GM12878 (cell line): ENCODE data around the gene WDR11.

ENCODE experiments used
- ESRRA ChIP-seq: IDR thresholded peaks from 2 replicates; pipeline ENCODE4 v1.6.1; 2012; ENCODE audit warnings: mild to moderate bottlenecking, low read length, improper control_type of control experiment
- GABPA ChIP-seq: IDR thresholded peaks from 2 replicates; pipeline ENCODE4 v1.6.1; 2014; ENCODE audit warnings: antibody characterized with exemption, low read depth, mild to moderate bottlenecking, inconsistent platforms
- MTA2 ChIP-seq: fragments of 450-650 bp; IDR thresholded peaks from 2 replicates; pipeline ENCODE4 v1.6.1; 2016; ENCODE audit warnings: low read depth, mild to moderate bottlenecking, moderate library complexity
- MYC ChIP-seq: IDR thresholded peaks from 2 replicates; pipeline ENCODE4 v1.6.1; 2011; ENCODE audit warnings: mild to moderate bottlenecking, low read length, moderate library complexity, inconsistent platforms; ENCODE audit not compliant: insufficient read depth, insufficient replicate concordance, insufficient read length, severe bottlenecking
- PML ChIP-seq: IDR thresholded peaks from 2 replicates; pipeline ENCODE4 v1.6.1; 2012; ENCODE audit warnings: low read length, inconsistent platforms
- POLR2A ChIP-seq: IDR thresholded peaks from 2 replicates; pipeline ENCODE4 v1.6.1; 2011; ENCODE audit warnings: low read depth, mild to moderate bottlenecking, low read length
- RFX5 ChIP-seq: IDR thresholded peaks from 2 replicates; pipeline ENCODE4 v1.6.1; 2011; ENCODE audit warnings: low read depth, low read length, improper control_type of control experiment
- YBX1 ChIP-seq: fragments of 450-650 bp; IDR thresholded peaks from 2 replicates; pipeline ENCODE4 v1.6.1; 2016; ENCODE audit warnings: antibody characterized with exemption
- YY1 ChIP-seq: IDR thresholded peaks from 2 replicates; pipeline ENCODE4 v1.6.1; 2011; ENCODE audit warnings: low read depth, mild to moderate bottlenecking, low read length
- ZNF24 ChIP-seq: fragments of 450-650 bp; IDR thresholded peaks from 2 replicates; pipeline ENCODE4 v1.6.1; 2017; ENCODE audit warnings: antibody characterized with exemption, mild to moderate bottlenecking
- TF ChIP-seq, protein P1 (sequence below), 3 experiments: IDR thresholded peaks in 2 of 3; conservative IDR thresholded peaks in 1 of 3; 2 replicates each; pipeline ENCODE4 v1.5.1; 2011; ENCODE audit warnings: low read depth in 3 of 3, low read length in 3 of 3, mild to moderate bottlenecking in 3 of 3, control low read depth in 2 of 3, moderate library complexity in 2 of 3, inconsistent platforms in 1 of 3, mixed read lengths in 1 of 3; ENCODE audit not compliant: control insufficient read depth in 2 of 3, insufficient read depth in 1 of 3; ENCODE audit errors: extremely low read depth in 1 of 3
- TF ChIP-seq, protein P2 (sequence below): IDR thresholded peaks from 2 replicates; pipeline ENCODE4 v1.6.1; 2011; ENCODE audit warnings: low read depth, mild to moderate bottlenecking, low read length, moderate library complexity, borderline replicate concordance; ENCODE audit errors: extremely low read depth

DNA sequence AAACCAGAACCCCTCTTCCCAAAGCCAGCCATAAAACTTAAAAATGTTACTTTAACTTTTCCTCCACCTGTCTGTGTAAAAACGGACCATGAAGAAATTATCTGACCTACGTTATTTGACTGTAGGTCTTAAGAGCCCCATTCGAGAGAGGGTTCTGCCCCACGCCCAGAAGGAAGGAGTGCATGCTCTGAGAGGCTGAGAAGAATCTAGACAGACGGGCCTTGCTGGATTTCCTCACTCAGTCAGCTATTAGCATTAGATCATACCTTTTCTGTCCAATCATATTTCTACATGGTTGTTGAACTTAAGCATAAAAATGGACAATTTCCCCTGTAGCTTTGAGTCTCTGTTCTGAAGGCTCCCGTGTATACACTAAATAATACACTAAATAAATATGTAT lies 38.1 kb upstream of the WDR11 start:
- TF ChIP-seq YY1, result no peak
- TF ChIP-seq, protein P1, sequence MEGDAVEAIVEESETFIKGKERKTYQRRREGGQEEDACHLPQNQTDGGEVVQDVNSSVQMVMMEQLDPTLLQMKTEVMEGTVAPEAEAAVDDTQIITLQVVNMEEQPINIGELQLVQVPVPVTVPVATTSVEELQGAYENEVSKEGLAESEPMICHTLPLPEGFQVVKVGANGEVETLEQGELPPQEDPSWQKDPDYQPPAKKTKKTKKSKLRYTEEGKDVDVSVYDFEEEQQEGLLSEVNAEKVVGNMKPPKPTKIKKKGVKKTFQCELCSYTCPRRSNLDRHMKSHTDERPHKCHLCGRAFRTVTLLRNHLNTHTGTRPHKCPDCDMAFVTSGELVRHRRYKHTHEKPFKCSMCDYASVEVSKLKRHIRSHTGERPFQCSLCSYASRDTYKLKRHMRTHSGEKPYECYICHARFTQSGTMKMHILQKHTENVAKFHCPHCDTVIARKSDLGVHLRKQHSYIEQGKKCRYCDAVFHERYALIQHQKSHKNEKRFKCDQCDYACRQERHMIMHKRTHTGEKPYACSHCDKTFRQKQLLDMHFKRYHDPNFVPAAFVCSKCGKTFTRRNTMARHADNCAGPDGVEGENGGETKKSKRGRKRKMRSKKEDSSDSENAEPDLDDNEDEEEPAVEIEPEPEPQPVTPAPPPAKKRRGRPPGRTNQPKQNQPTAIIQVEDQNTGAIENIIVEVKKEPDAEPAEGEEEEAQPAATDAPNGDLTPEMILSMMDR (IDR thresholded peaks at IDR 0.05 in 2 of 3, conservative IDR thresholded peaks at IDR 0.05 in 1 of 3; ENCODE audit: control insufficient read depth in 2 of 3, extremely low read depth in 1 of 3, insufficient read depth in 1 of 3, low read depth in 3 of 3, low read length in 3 of 3), result no peak
- no peak for TF ChIP-seq ESRRA
- no peak for TF ChIP-seq GABPA
- TF ChIP-seq ZNF24, result no peak
- TF ChIP-seq MTA2, result no peak
- no peak for TF ChIP-seq PML
- TF ChIP-seq RFX5, result no peak
- TF ChIP-seq, protein P2, sequence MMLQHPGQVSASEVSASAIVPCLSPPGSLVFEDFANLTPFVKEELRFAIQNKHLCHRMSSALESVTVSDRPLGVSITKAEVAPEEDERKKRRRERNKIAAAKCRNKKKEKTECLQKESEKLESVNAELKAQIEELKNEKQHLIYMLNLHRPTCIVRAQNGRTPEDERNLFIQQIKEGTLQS, result no peak
- no peak for TF ChIP-seq MYC
- TF ChIP-seq POLR2A, result no peak
- TF ChIP-seq YBX1, result no peak
